GM21390 (cell line): ENCODE measurements around the gene CITED4.

Experiments
- ATAC-seq: cut with Tn5 transposase; IDR thresholded peaks from one replicate; pipeline ENCODE4 v1.9.1; 2021; ENCODE audit not compliant: unreplicated experiment

CITED4 gene

GRCh38 chr1:40887012-40887378, 24.8 kb upstream of the CITED4 start:
- no peak for ATAC-seq

GRCh38 chr1:40886318-40887011, 24.3 kb upstream of the CITED4 start:
- no peak for ATAC-seq

GRCh38 chr1:40884055-40884795, 22.1 kb upstream of the CITED4 start:
- no peak for ATAC-seq

- no peak for ATAC-seq
Observed at GRCh38 chr1:40880813-40881549, 18.8 kb upstream of the CITED4 start.

GRCh38 chr1:40879482-40880175, 17.5 kb upstream of the CITED4 start:
- no peak for ATAC-seq

- no peak for ATAC-seq
Observed at GRCh38 chr1:40878906-40879305, 16.7 kb upstream of the CITED4 start.

- no peak for ATAC-seq
Observed at GRCh38 chr1:40877698-40878097, 15.5 kb upstream of the CITED4 start.

- no peak for ATAC-seq
Observed at GRCh38 chr1:40876891-40877290, 14.7 kb upstream of the CITED4 start.

GRCh38 chr1:40876436-40876761, 14.2 kb upstream of the CITED4 start:
- ATAC-seq, result no peak

GRCh38 chr1:40873863-40874472, 11.8 kb upstream of the CITED4 start:
- no peak for ATAC-seq

- no peak for ATAC-seq
Observed at GRCh38 chr1:40872276-40872675, 10.1 kb upstream of the CITED4 start.

- no peak for ATAC-seq
Observed at GRCh38 chr1:40870135-40870728, 8.1 kb upstream of the CITED4 start.

GRCh38 chr1:40868051-40868723, 6.0 kb upstream of the CITED4 start:
- ATAC-seq, result no peak

- ATAC-seq, result peak; percentile 6
Observed at GRCh38 chr1:40861224-40862003, 749 bp downstream of the CITED4 start.

- no peak for ATAC-seq
Observed at GRCh38 chr1:40860706-40861223, 1.4 kb downstream of the CITED4 start.

GRCh38 chr1:40858856-40859416, 3.2 kb downstream of the CITED4 start:
- no peak for ATAC-seq

GRCh38 chr1:40857737-40858136, 4.4 kb downstream of the CITED4 start:
- no peak for ATAC-seq

GRCh38 chr1:40856656-40857302, 5.4 kb downstream of the CITED4 start:
- ATAC-seq, result no peak
